SK-N-SH treated with all-trans-retinoic acid at 6 μM for 48 hours (cell line): ENCODE measurements around the gene PIGC.

Experiments used
- ATAC-seq: fragments of 200-7000 bp; cut with Tn5 transposase; 3 replicates; pipeline ENCODE4 v1.9.1; 2020; ENCODE audit warnings: mild to moderate bottlenecking, moderate library complexity
- ARNTL ChIP-seq: fragments of 450-650 bp; formaldehyde crosslinking; IDR thresholded peaks from 2 replicates; pipeline ENCODE4 v1.5.0; 2020; ENCODE audit warnings: low read depth, mild to moderate bottlenecking, moderate library complexity, borderline replicate concordance
- BACH2 ChIP-seq: fragments of 250-450 bp; sonication (Bioruptor Pico); IDR thresholded peaks from 2 replicates; pipeline ENCODE4 v1.9.0; 2021; ENCODE audit warnings: mild to moderate bottlenecking, borderline replicate concordance
- CREB5 ChIP-seq: fragments of 250-450 bp; sonication (Bioruptor Pico); IDR thresholded peaks from 2 replicates; pipeline ENCODE4 v1.5.1; 2020; ENCODE audit warnings: low read depth, mild to moderate bottlenecking, moderate library complexity
- CSDC2 ChIP-seq: fragments of 250-450 bp; sonication (Bioruptor Pico); IDR thresholded peaks from 2 replicates; pipeline ENCODE4 v1.5.0; 2020; ENCODE audit warnings: mild to moderate bottlenecking, moderate library complexity
- CSRNP3 ChIP-seq: fragments of 250-450 bp; sonication (Bioruptor Pico); IDR thresholded peaks from 2 replicates; pipeline ENCODE4 v1.5.1; 2021; ENCODE audit warnings: mild to moderate bottlenecking, moderate library complexity
- ESRRG ChIP-seq: fragments of 250-450 bp; sonication (Bioruptor Pico); IDR thresholded peaks from 2 replicates; pipeline ENCODE4 v1.6.1; 2021; ENCODE audit warnings: mild to moderate bottlenecking
- GLIS3 ChIP-seq: fragments of 250-450 bp; sonication (Bioruptor Pico); IDR thresholded peaks from 2 replicates; pipeline ENCODE4 v1.5.0; 2020; ENCODE audit warnings: mild to moderate bottlenecking, moderate library complexity
- ISL1 ChIP-seq: fragments of 250-450 bp; sonication (Bioruptor Pico); IDR thresholded peaks from 2 replicates; pipeline ENCODE4 v2.1.2; 2022; ENCODE audit warnings: mild to moderate bottlenecking, moderate library complexity
- OSR1 ChIP-seq: fragments of 250-450 bp; sonication (Bioruptor Pico); IDR thresholded peaks from 2 replicates; pipeline ENCODE4 v1.8.0; 2022; ENCODE audit warnings: moderate library complexity, mild to moderate bottlenecking, inconsistent platforms
- PATZ1 ChIP-seq: fragments of 250-450 bp; sonication (Bioruptor Pico); IDR thresholded peaks from 2 replicates; pipeline ENCODE4 v1.8.0; 2020; ENCODE audit warnings: mild to moderate bottlenecking, moderate library complexity, borderline replicate concordance
- POU6F1 ChIP-seq: fragments of 250-450 bp; sonication (Bioruptor Pico); IDR thresholded peaks from 2 replicates; pipeline ENCODE4 v1.8.0; 2021; ENCODE audit warnings: low read depth, mild to moderate bottlenecking, moderate library complexity, borderline replicate concordance
- PPARA ChIP-seq: fragments of 250-450 bp; sonication (Bioruptor Pico); IDR thresholded peaks from 2 replicates; pipeline ENCODE4 v1.5.0; 2020; ENCODE audit warnings: mild to moderate bottlenecking, borderline replicate concordance
- RARB ChIP-seq: fragments of 250-450 bp; sonication (Bioruptor Pico); IDR thresholded peaks from 2 replicates; pipeline ENCODE4 v1.8.0; 2021; ENCODE audit warnings: mild to moderate bottlenecking, moderate library complexity
- SNAI2 ChIP-seq: fragments of 250-450 bp; sonication (Bioruptor Pico); IDR thresholded peaks from 2 replicates; pipeline ENCODE4 v1.5.0; 2020; ENCODE audit warnings: mild to moderate bottlenecking, moderate library complexity
- TCF4 ChIP-seq: fragments of 250-450 bp; sonication (Bioruptor Pico); IDR thresholded peaks from 2 replicates; pipeline ENCODE4 v1.8.0; 2021; ENCODE audit warnings: mild to moderate bottlenecking, moderate library complexity, borderline replicate concordance
- TOX ChIP-seq: fragments of 250-450 bp; sonication (Bioruptor Pico); IDR thresholded peaks from 2 replicates; pipeline ENCODE4 v1.8.0; 2021; ENCODE audit warnings: mild to moderate bottlenecking, moderate library complexity, borderline replicate concordance
- ZC3H10 ChIP-seq: fragments of 250-450 bp; sonication (Bioruptor Pico); IDR thresholded peaks from 2 replicates; pipeline ENCODE4 v1.5.1; 2021; ENCODE audit warnings: mild to moderate bottlenecking, moderate library complexity
- ZFP3 ChIP-seq: fragments of 250-450 bp; sonication (Bioruptor Pico); IDR thresholded peaks from 2 replicates; pipeline ENCODE4 v1.5.0; 2020; ENCODE audit warnings: mild to moderate bottlenecking, moderate library complexity
- ZFP30 ChIP-seq: fragments of 450-650 bp; formaldehyde crosslinking; IDR thresholded peaks from 2 replicates; pipeline ENCODE4 v1.5.0; 2022; ENCODE audit warnings: mild to moderate bottlenecking, moderate library complexity
- ZNF565 ChIP-seq: fragments of 450-650 bp; formaldehyde crosslinking; conservative IDR thresholded peaks from 2 replicates; pipeline ENCODE4 v1.5.0; 2020; ENCODE audit warnings: low read depth, mild to moderate bottlenecking, moderate library complexity
- ZNF70 ChIP-seq: fragments of 450-650 bp; formaldehyde crosslinking; IDR thresholded peaks from 2 replicates; pipeline ENCODE4 v1.5.0; 2020; ENCODE audit warnings: mild to moderate bottlenecking, moderate library complexity
- ZNF8 ChIP-seq: fragments of 450-650 bp; formaldehyde crosslinking; IDR thresholded peaks from 2 replicates; pipeline ENCODE4 v1.5.0; 2020; ENCODE audit warnings: mild to moderate bottlenecking, moderate library complexity

PIGC gene

GRCh38 chr1:172477741-172478140 is 33.9 kb upstream of the PIGC start:
- ATAC-seq = no peak

GRCh38 chr1:172477216-172477615 is 33.3 kb upstream of the PIGC start:
- ATAC-seq = no peak
- TF ChIP-seq CREB5 (no peak), SNAI2 (CRISPR knock-in tag) (no peak), POU6F1 (no peak), ISL1 (no peak)

More at GRCh38 chr1:172477741-172478140, 33.9 kb upstream of the PIGC start:
- TF ChIP-seq OSR1 (CRISPR knock-in tag) = no peak

GRCh38 chr1:172476218-172476811 is 32.4 kb upstream of the PIGC start:
- peak; percentile 57 for ATAC-seq
- TF ChIP-seq SNAI2 (CRISPR knock-in tag) = no peak
- no peak for TF ChIP-seq BACH2 (CRISPR knock-in tag)
- no peak for TF ChIP-seq PPARA (CRISPR knock-in tag)
- no peak for TF ChIP-seq CSRNP3
- no peak for TF ChIP-seq OSR1 (CRISPR knock-in tag)
- no peak for TF ChIP-seq PATZ1 (CRISPR knock-in tag)
- TF ChIP-seq RARB (CRISPR knock-in tag) = no peak
- no peak for TF ChIP-seq CSDC2 (CRISPR knock-in tag)
- TF ChIP-seq GLIS3 = no peak
- no peak for TF ChIP-seq ZFP3 (CRISPR knock-in tag)
- no peak for TF ChIP-seq TOX (CRISPR knock-in tag)
- TF ChIP-seq ARNTL = no peak
- no peak for TF ChIP-seq TCF4 (CRISPR knock-in tag)
- TF ChIP-seq ZNF70 (CRISPR knock-in tag) = no peak
- no peak for TF ChIP-seq ESRRG (CRISPR knock-in tag)

GRCh38 chr1:172473842-172474241 is 30.0 kb upstream of the PIGC start:
- ATAC-seq = no peak
- TF ChIP-seq ARNTL (no peak), ZNF565 (CRISPR knock-in tag) (no peak), ZNF8 (CRISPR knock-in tag) (no peak), CSDC2 (CRISPR knock-in tag) (no peak), CREB5 (no peak), ZC3H10 (CRISPR knock-in tag) (no peak), ZFP3 (CRISPR knock-in tag) (no peak), BACH2 (CRISPR knock-in tag) (no peak), ZFP30 (CRISPR knock-in tag) (no peak), PPARA (CRISPR knock-in tag) (no peak), ISL1 (no peak), GLIS3 (no peak), TOX (CRISPR knock-in tag) (no peak), SNAI2 (CRISPR knock-in tag) (no peak), POU6F1 (no peak), OSR1 (CRISPR knock-in tag) (no peak), PATZ1 (CRISPR knock-in tag) (no peak), TCF4 (CRISPR knock-in tag) (no peak), CSRNP3 (no peak)
- TF ChIP-seq, all 23 proteins: peak for 0
